HG03025 (cell line): ENCODE results near the gene RAB1B.

Source experiments
- ATAC-seq: cut with Tn5 transposase; IDR thresholded peaks from one replicate; pipeline ENCODE4 v1.9.1; 2021; ENCODE audit warnings: mild to moderate bottlenecking, moderate library complexity; ENCODE audit not compliant: unreplicated experiment, low FRiP score

The RAB1B gene

GRCh38 chr11:66281776-66282467, 13.5 kb downstream of the RAB1B start:
- ATAC-seq, result no peak

DNA sequence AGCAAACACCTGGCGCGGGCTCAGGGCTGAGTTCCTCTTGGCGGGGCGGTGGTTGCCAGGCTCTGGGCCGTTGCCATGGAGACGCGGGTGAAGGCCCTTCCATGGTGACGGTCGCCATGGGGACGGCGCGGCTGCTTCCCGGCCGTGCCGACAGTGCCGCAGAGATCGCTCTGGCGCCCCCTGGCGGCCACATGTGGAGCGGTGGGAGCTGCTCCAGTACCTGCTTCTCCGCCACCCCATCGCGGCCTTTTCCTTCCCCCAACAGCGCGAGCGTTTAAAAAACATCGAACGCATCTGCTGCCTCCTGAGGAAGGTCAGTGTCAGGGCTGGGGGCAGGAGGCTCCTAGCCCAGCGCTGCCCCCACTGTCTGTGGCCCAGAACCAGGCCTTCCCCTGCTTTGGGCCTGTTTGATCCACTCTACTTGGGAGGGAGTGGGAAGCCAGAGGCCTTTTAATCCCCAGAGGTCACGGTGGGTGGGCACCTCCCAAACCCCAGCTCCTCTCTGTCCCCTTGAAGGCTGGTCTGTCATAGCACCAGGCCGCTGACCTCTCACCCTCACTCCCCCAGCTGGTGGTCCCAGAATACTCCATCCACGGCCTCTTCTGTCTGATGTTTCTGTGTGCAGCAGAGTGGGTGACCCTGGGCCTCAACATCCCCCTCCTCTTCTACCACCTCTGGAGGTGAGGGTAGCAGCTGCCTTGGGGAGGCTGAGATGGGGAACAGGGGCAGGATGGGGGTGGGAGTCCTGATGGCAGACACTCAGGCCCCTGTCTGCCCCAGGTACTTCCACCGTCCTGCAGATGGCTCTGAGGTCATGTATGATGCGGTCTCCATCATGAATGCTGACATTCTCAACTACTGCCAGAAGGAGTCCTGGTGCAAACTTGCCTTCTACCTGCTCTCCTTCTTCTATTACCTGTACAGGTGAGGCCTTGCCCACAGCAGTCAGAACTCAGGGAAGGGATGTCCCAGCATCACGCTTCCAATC, 14.3 kb downstream of the RAB1B start:
- ATAC-seq, result peak; percentile 67

DNA sequence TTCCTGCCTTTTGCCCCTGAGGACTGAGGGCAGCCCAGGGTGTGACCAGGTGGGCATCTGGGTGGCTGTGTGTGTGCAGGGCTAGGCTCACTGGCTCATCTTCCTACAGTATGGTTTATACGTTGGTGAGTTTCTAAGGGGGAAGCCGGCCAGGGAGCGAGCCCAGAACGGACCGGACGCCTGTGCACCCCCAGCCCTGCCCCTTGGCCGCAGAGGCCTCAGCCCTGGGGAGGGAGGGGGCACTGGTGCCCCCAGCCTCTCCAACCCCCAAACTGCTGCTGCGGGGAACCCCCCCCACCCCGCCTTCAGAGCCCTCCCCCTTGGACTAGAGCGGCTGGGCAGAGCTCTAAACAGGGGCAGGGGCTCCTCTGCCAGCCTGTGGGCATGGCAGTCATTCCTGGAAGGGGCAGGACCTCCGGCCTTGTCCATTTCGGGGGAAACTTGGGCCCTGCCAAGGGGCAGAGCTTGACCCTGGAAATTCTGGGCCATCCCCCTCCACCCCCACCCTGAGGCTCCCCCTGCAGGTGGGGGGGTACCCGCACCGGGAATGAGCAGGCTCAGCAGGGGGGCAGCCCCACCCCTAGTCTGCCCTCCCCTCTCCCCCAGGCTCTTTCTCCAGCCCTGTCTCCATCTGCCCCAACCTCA, 15.1 kb downstream of the RAB1B start:
- ATAC-seq, result no peak

- no peak for ATAC-seq
Observed at GRCh38 chr11:66284526-66285078, 16.2 kb downstream of the RAB1B start.

GRCh38 chr11:66285250-66285947, 17.0 kb downstream of the RAB1B start:
- ATAC-seq, result no peak

DNA sequence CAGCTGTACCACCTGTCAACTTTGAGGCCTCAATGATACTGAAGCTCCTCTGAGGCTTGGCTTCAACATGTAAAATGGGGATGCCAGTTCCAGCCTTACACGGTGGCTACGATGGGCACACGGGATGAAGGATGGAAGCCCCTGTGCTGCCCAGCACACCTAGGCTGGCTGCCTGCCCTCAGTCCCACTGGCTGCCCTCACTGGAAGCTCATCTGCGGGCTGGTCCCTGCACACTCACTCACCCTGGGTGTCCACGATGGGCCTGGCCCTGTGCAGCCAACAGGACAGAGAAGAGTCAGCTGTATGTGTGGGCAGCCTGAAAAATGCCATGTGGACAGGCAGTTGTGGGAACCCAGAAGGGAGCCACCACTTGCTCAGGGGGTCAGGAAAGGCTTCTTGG, 18.3 kb downstream of the RAB1B start:
- ATAC-seq, result no peak

GRCh38 chr11:66287211-66287888, 18.9 kb downstream of the RAB1B start:
- ATAC-seq, result no peak

- ATAC-seq, result no peak
Observed at GRCh38 chr11:66287889-66288670, 19.6 kb downstream of the RAB1B start.

GRCh38 chr11:66288671-66289547, 20.5 kb downstream of the RAB1B start, which contains the start of gene YIF1A:
Gene YIF1A (minus strand): TSS chr11:66289143. CDS start chr11:66288985, 158 bp downstream.
- peak; percentile 76 for ATAC-seq

DNA sequence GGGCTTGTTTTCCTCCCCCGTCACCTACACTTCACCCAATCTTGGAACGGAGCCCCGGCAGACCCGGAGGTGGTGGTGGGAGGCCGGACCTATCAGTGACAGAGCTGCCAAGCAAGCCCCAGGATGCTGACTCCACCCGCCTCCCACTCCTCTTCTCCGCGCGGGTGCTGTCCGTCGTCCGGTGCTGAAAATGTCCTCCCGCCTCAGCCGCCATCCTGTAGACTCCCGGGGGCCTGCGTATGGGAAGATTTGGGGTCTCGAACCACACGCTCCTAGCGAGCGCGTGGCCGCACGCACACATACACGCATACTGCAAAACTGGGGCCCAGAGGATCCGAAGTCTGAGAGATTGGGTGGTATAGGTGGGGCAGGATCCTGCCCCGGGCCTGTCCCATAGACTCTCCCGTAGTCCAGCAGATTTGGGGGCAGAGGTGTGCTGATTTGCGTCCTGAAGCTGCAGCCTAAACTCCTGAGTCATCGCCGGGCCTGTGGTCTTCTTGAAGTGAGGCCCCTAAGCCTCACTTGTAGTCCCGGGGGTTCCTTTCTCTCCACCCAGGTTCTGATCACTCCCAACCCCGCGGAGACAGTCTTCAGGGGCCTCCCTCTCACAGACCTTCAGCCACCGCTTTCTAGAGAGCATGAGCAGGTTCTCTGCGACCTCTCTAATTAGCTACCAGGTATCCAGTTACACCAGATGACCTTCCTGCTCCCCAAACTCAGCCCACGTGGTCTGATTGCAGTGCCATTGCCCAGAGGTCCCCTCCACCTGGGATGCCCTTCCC, 21.3 kb downstream of the RAB1B start:
- ATAC-seq, result peak; percentile 39

DNA sequence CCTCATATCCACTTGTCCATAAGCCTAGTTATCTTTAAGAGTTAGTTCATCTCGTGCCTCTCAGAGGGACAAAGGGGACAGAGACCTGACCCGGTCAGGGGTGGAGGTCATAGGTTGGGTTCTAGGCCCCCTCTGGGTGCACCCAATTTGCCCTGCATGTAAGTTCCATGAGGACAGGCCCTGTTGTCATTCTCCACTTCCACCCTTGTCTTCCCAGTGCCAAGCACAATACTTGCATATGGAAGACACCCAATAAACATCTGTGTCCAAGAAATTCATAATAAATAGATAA, 21.8 kb downstream of the RAB1B start:
- ATAC-seq, result no peak

DNA sequence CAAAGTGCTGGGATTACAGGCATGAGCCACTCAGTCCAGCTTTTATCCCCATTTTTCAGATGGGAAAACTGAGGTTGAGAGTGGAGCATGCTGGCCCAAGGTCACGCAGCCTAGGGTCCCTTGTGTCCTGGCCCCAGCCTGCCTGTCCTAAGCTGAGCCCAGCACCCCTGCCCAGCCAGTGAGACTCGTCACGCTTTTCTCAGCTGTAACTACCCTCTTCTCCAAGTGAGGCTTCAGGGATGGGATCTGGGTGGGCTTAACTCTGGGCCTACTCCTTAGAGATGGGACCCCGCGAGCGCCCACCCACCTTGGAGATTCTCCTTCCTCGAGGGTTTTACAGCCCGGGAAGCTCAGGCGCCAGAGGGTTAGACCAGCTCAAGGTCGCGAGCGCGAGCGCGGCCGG, 22.9 kb downstream of the RAB1B start:
- ATAC-seq, result no peak

GRCh38 chr11:66291706-66292542, 23.5 kb downstream of the RAB1B start, which contains the start of gene TMEM151A:
Gene TMEM151A (plus strand): TSS chr11:66291894. CDS start chr11:66292014, 120 bp downstream.
- ATAC-seq, result no peak

GRCh38 chr11:66292543-66293332, 24.3 kb downstream of the RAB1B start:
- ATAC-seq, result no peak

GRCh38 chr11:66293352-66293751, 24.9 kb downstream of the RAB1B start:
- no peak for ATAC-seq
